ENCODE measurements around the gene KIAA0930. TPM values are rescaled to one million over a fixed set of nuclear protein-coding genes. Genes with fewer than 3 reads are reported as not detected.
"Not testable (repeated sequence)": the region's sequence is repeated elsewhere in the genome, so short reads cannot be mapped to it uniquely, and the experiment has no call there.

The KIAA0930 gene
- total and polyA plus RNA-seq, 5 donors = 14.8 to 34.1 (median 23.6) TPM

DNA sequence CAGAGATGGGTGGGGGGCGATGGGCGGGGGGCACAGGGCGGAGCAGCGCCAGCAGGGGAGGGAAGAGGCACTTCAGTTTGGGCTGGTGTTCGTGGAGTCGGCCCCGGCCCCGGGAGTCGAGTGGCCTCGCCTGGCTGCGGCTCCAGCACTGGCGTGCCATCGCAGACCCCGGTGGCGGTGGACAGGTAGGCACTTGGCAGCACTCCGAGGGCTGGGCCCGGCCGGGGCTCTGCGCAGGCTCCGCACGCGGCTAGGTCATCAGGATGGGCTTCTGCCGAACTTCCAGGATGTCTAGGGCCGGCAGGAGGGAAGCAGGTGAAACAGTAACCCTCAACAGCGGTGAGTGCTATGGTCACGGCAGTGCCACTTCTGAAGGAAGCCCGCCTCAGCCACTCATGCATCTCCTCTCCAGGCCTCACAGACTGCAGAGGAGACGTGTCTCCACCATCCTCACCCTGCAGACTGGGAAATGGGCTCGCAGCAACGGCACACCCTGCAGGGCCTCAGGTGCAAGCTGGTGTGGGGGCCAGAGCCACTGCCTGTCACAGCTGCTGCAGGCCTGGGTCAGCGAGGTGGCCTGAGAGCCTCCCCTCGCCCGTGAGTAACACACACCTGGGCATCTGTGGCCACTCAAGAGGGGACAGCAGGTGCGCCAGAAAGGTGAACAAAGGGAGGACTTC is 43.6 kb downstream of the KIAA0930 start:
- intact Hi-C loops (cut with DNase I) = no loop called here
- H3K27ac ChIP-seq (ENCODE audit: low read length) = no peak overlapping the region
- WGBS = 92% methylated on average over 34 of the region's 34 CpGs
- H3K4me3 ChIP-seq (ENCODE audit: low read length) = no peak overlapping the region
- no peak for ATAC-seq
- H3K27me3 ChIP-seq (ENCODE audit: control insufficient read depth, insufficient read depth) = no peaks in the 10 kb centered on the region
- H3K9me3 ChIP-seq (ENCODE audit: control insufficient read depth, low read length) = no peaks in the 10 kb centered on the region
- no peak for DNase-seq
- H3K4me1 ChIP-seq (ENCODE audit: control insufficient read depth, insufficient read depth, low read length) = no peaks in the 10 kb centered on the region

GRCh38 chr22:45196308-45196707 is 44.4 kb downstream of the KIAA0930 start:
- Histone ChIP-seq H3K4me3 (ENCODE audit: low read length) (no peak overlapping the region), H3K4me1 (ENCODE audit: control insufficient read depth, insufficient read depth, low read length) (no peaks in the 10 kb centered on the region), H3K27me3 (ENCODE audit: control insufficient read depth, insufficient read depth) (no peaks in the 10 kb centered on the region), H3K27ac (ENCODE audit: low read length) (no peak overlapping the region), H3K9me3 (ENCODE audit: control insufficient read depth, low read length) (no peaks in the 10 kb centered on the region)
- intact Hi-C loops (cut with DNase I) = no loop called here
- no peak for DNase-seq
- 94% methylated on average over 16 of the region's 16 CpGs for WGBS
- no peak for ATAC-seq

DNA sequence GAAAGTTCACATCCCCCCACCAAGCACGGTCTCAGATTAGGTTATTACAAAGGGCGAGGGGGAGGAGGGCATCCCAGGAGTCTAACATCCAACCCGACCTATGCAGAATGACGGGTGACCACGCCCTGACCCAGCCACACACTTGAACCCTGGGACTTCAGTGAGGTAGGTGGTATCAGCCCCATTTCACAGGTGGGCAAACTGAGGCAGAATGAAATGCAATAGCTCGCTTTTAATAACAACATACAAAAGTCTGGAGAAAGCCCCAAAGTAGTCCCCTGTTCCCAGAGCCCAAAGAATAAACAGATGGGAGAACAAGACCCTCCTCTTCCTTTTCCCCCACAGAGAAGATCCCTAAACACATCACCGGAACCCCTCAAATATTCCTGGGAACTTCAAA is 45.1 kb downstream of the KIAA0930 start:
- H3K27ac ChIP-seq (ENCODE audit: low read length) = no peak overlapping the region
- no peak overlapping the region for H3K4me3 ChIP-seq (ENCODE audit: low read length)
- no peaks in the 10 kb centered on the region for H3K4me1 ChIP-seq (ENCODE audit: control insufficient read depth, insufficient read depth, low read length)
- no peaks in the 10 kb centered on the region for H3K27me3 ChIP-seq (ENCODE audit: control insufficient read depth, insufficient read depth)
- intact Hi-C loops (cut with DNase I) = no loop called here
- ATAC-seq = no peak
- no peaks in the 10 kb centered on the region for H3K9me3 ChIP-seq (ENCODE audit: control insufficient read depth, low read length)
- WGBS = 92% methylated on average over 7 of the region's 7 CpGs
- DNase-seq = no peak

DNA sequence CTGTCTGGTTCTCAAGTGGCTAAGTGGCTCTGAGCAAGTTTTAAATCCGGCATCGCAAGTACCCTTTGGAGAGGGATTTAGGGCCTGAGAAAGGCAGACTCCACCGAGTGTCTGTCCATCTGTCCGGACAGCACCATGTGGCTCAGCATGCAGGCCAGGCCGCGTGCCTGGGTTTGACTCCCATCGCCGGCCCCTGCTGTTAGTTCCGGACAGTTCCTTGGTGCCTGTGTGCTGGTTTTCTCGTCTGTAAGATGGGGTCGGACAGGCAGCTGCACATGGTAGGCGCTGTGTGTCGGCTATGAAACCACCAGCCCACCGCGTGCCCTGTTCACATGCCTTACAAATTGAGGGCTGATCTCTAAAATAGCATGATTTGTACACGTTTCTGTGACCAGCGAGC is 46.0 kb downstream of the KIAA0930 start:
- H3K4me1 ChIP-seq (ENCODE audit: control insufficient read depth, insufficient read depth, low read length) = no peaks in the 10 kb centered on the region
- H3K27me3 ChIP-seq (ENCODE audit: control insufficient read depth, insufficient read depth) = no peaks in the 10 kb centered on the region
- no peak overlapping the region for H3K4me3 ChIP-seq (ENCODE audit: low read length)
- intact Hi-C loops (cut with DNase I) = no loop called here
- WGBS = 90% methylated on average over 17 of the region's 17 CpGs
- H3K9me3 ChIP-seq (ENCODE audit: control insufficient read depth, low read length) = no peaks in the 10 kb centered on the region
- no peak for DNase-seq
- H3K27ac ChIP-seq (ENCODE audit: low read length) = no peak overlapping the region
- no peak for ATAC-seq

GRCh38 chr22:45192701-45193187 is 48.0 kb downstream of the KIAA0930 start:
- H3K27ac ChIP-seq (ENCODE audit: low read length) = no peak overlapping the region
- WGBS = 38% methylated on average over 13 of the region's 13 CpGs
- ATAC-seq = peak in 1 of 2 donors; percentile 52

DNA sequence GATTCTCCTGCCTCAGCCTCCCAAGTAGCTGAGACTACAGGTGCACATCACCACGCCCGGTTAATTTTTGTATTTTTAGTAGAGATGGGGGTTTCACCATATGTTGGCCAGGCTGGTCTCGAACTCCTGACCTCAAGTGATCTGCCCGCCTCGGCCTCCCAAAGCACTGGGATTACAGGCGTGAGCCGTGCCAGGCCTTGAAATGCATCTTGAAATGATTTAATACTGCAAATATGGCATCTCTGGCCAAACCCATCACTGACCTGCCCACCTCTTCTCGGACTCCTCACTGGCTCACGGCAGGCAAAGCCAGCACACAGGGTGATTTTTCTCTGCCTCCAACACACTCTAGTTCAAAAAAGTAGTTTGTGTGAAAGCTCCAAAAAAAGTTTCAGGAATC is 48.9 kb downstream of the KIAA0930 start:
- H3K27me3 ChIP-seq (ENCODE audit: control insufficient read depth, insufficient read depth); ATAC-seq; H3K9me3 ChIP-seq (ENCODE audit: control insufficient read depth, low read length); intact Hi-C loops (cut with DNase I); H3K27ac ChIP-seq (ENCODE audit: low read length); H3K4me3 ChIP-seq (ENCODE audit: low read length); H3K4me1 ChIP-seq (ENCODE audit: control insufficient read depth, insufficient read depth, low read length); DNase-seq: not testable (repeated sequence)
- WGBS = 88% methylated on average over 9 of the region's 9 CpGs

More at GRCh38 chr22:45192701-45193187, 48.0 kb downstream of the KIAA0930 start:
- no peaks in the 10 kb centered on the region for H3K27me3 ChIP-seq (ENCODE audit: control insufficient read depth, insufficient read depth)
- no peak for DNase-seq
- intact Hi-C loops (cut with DNase I) = no loop called here
- H3K4me3 ChIP-seq (ENCODE audit: low read length) = no peak overlapping the region
- no peaks in the 10 kb centered on the region for H3K4me1 ChIP-seq (ENCODE audit: control insufficient read depth, insufficient read depth, low read length)
- H3K9me3 ChIP-seq (ENCODE audit: control insufficient read depth, low read length) = no peaks in the 10 kb centered on the region

DNA sequence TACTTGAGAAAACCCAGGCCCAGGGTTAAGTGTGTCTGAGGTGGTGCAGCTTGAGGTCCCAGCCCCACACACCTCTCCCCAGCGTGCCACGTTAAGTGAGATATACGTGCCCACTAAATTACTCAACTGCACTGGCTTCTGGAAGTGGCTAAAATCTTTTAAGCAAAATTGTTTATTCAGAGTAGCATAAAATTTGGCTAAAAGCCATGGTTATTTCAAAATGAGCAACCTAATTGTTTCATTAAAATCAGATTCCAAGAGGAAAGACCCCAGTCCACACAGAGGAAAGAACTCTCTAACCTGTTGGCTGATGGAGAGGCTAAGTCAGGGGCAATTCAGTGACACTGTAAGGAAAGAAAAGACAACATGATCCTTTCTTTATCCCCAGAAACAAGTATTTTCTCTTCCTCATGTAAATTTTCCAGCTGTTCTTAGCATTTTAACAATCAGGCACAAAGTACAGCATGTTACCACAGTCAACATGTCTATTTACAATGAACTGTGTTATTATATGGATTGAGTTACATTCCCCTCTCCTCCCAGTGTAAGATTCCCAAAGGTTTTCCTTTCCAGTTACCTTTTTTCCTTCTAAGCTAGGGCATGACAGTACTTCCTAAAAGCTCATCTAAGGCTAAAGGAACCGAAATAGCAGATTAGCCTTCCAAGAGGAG is 50.4 kb downstream of the KIAA0930 start:
- no peak for DNase-seq
- no peak for ATAC-seq
- H3K9me3 ChIP-seq (ENCODE audit: control insufficient read depth, low read length) = no peaks in the 10 kb centered on the region
- no peaks in the 10 kb centered on the region for H3K27me3 ChIP-seq (ENCODE audit: control insufficient read depth, insufficient read depth)
- H3K4me1 ChIP-seq (ENCODE audit: control insufficient read depth, insufficient read depth, low read length) = no peaks in the 10 kb centered on the region
- H3K4me3 ChIP-seq (ENCODE audit: low read length) = no peak overlapping the region
- intact Hi-C loops (cut with DNase I) = no loop called here
- WGBS = 81% methylated on average over 4 of the region's 4 CpGs
- H3K27ac ChIP-seq (ENCODE audit: low read length) = no peak overlapping the region

DNA sequence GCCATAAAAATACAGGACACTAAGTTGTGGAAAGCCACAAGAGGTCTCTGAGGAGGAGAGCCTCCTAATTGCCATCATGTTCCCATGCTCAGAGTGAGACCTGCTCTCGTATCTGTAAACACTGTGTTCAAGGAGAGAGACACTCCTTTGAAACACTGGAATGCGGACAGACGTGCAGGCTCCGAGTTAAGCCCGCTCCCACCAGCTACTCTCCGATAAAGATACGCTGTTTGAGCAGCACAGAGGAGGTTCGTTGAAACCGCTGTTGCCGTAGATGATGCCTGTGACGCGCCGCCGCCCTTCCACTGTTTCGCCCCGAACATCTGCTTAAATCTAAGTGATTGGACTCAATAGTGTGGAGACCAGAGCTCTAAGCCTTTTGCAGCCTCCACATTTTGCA is 51.9 kb downstream of the KIAA0930 start:
- Histone ChIP-seq H3K27me3 (ENCODE audit: control insufficient read depth, insufficient read depth) (no peaks in the 10 kb centered on the region), H3K4me1 (ENCODE audit: control insufficient read depth, insufficient read depth, low read length) (no peaks in the 10 kb centered on the region), H3K4me3 (ENCODE audit: low read length) (no peak overlapping the region), H3K27ac (ENCODE audit: low read length) (no peak overlapping the region), H3K9me3 (ENCODE audit: control insufficient read depth, low read length) (no peaks in the 10 kb centered on the region)
- ATAC-seq (no peak), DNase-seq (no peak)
- WGBS = 68% methylated on average over 16 of the region's 16 CpGs
- intact Hi-C loops (cut with DNase I) = no loop called here

GRCh38 chr22:45187891-45188290 is 52.8 kb downstream of the KIAA0930 start:
- no peak for DNase-seq
- Histone ChIP-seq H3K4me3 (ENCODE audit: low read length) (no peak overlapping the region), H3K27me3 (ENCODE audit: control insufficient read depth, insufficient read depth) (no peaks in the 10 kb centered on the region), H3K4me1 (ENCODE audit: control insufficient read depth, insufficient read depth, low read length) (no peaks in the 10 kb centered on the region), H3K27ac (ENCODE audit: low read length) (no peak overlapping the region), H3K9me3 (ENCODE audit: control insufficient read depth, low read length) (no peaks in the 10 kb centered on the region)
- WGBS = 64% methylated on average over 4 of the region's 4 CpGs
- no peak for ATAC-seq
- intact Hi-C loops (cut with DNase I) = no loop called here

DNA sequence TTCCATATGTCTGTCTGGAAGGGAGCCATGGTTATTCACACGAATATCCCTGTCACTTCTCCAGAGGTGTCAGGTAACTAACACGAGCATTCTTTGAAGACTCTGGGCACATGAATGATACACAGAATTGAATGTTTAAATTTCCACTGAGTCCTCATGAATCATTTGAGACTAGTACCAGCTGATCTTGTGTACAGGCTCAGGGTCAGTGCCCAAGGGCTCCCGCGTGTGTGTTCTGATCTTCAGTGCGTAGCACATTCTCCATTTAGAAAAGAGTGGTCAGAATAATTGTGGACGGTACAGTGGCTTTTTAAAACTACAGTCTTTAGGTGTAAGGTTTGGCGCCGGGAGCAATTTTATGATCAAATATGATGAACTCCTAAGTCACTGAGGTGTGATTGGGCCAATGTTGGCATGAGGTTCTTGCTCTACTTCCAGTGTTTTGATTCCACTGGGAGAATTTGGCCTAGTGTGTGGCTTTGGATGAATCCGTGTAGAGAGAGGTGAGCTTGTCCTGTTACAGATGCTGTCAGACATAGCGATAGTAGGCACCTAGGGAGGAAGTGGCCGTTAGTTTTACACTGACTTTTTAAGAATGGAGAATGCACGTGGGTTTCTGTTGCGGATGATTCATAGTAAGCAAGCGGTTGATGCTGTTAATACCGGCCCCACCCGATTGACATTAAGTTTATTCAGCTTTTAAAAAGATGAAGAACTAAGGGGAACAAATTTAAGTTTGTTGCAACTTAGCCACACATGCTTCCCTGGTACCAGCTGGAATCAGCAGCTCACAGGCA is 54.8 kb downstream of the KIAA0930 start:
- H3K4me1 ChIP-seq (ENCODE audit: control insufficient read depth, insufficient read depth, low read length) = no peaks in the 10 kb centered on the region
- H3K4me3 ChIP-seq (ENCODE audit: low read length) = no peak overlapping the region
- H3K27ac ChIP-seq (ENCODE audit: low read length) = no peak overlapping the region
- no peaks in the 10 kb centered on the region for H3K27me3 ChIP-seq (ENCODE audit: control insufficient read depth, insufficient read depth)
- intact Hi-C loops (cut with DNase I) = no loop called here
- DNase-seq = no peak
- 84% methylated on average over 16 of the region's 16 CpGs for WGBS
- ATAC-seq = no peak
- H3K9me3 ChIP-seq (ENCODE audit: control insufficient read depth, low read length) = no peaks in the 10 kb centered on the region

DNA sequence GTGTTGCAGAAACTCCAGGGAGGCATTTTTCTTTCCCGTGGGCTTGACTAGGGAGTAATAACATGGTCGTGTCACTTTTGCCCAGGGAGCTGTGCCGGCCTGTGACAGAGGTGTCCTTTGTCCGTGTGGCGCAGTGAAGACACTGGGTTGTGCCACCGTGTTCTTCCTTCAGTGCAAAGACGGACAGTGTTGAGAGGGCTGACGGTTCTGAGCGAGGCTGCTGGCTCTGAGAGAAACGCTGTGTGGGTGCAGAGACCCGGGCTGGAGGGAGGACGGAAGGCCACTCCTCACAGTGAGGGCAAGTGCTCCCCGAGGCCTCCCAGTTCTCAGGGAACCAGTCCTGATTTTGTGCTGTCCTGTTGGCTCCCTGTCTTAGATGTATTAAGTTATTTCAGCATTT is 56.7 kb downstream of the KIAA0930 start:
- H3K9me3 ChIP-seq (ENCODE audit: control insufficient read depth, low read length) = no peaks in the 10 kb centered on the region

More for the DNA sequence above, 56.7 kb downstream of the KIAA0930 start:
- no peaks in the 10 kb centered on the region for H3K27me3 ChIP-seq (ENCODE audit: control insufficient read depth, insufficient read depth)
- H3K4me3 ChIP-seq (ENCODE audit: low read length) = no peak overlapping the region
- no peak for DNase-seq
- no peaks in the 10 kb centered on the region for H3K4me1 ChIP-seq (ENCODE audit: control insufficient read depth, insufficient read depth, low read length)
- 87% methylated on average over 13 of the region's 13 CpGs for WGBS
- H3K27ac ChIP-seq (ENCODE audit: low read length) = no peak overlapping the region
- intact Hi-C loops (cut with DNase I) = no loop called here
- no peak for ATAC-seq
